Activated CD4-positive, alpha-beta T cell treated with anti-CD3 and anti-CD28 coated beads, Interleukin-2, amount 10 ng/mL, durations not matched to agents 7 days and 5 days (primary cell): ENCODE measurements around the gene CUL4A. TPM values are rescaled to one million over a fixed set of nuclear protein-coding genes. Genes with fewer than 3 reads are reported as not detected.
"Not testable (repeated sequence)": the region's sequence is repeated elsewhere in the genome, so short reads cannot be mapped to it uniquely, and the experiment has no call there.

Experiments used
- CTCF ChIA-PET: fragments of 350-600 bp; sonication (Branson Sonifier 250); formaldehyde crosslinking; loops from one replicate; lab custom pipeline; 2021; ENCODE audit warnings: antibody characterized with exemption; lab: Charles Lee
- POLR2A ChIA-PET: fragments of 350-600 bp; sonication (Branson Sonifier 250); formaldehyde crosslinking; loops from one replicate; lab custom pipeline; 2021; ENCODE audit warnings: antibody characterized with exemption; lab: Charles Lee
- DNase-seq: peaks from one replicate; pipeline ENCODE4 v3.0.0-alpha.2; 2020
- H3K27ac Mint-ChIP-seq: one replicate; pipeline ENCODE4 v1.8.0; 2021; ENCODE audit warnings: mild to moderate bottlenecking, moderate library complexity, mixed read lengths
- H3K27me3 Mint-ChIP-seq: one replicate; pipeline ENCODE4 v1.8.0; 2021; ENCODE audit warnings: mixed read lengths
- H3K36me3 Mint-ChIP-seq: one replicate; pipeline ENCODE4 v1.8.0; 2021; ENCODE audit warnings: low read depth, mixed read lengths
- H3K4me1 Mint-ChIP-seq: one replicate; pipeline ENCODE4 v1.8.0; 2021; ENCODE audit warnings: mixed read lengths
- H3K4me3 Mint-ChIP-seq: one replicate; pipeline ENCODE4 v1.8.0; 2021; ENCODE audit warnings: mild to moderate bottlenecking, moderate library complexity, mixed read lengths
- H3K9me3 Mint-ChIP-seq: one replicate; pipeline ENCODE4 v1.8.0; 2021; ENCODE audit warnings: mixed read lengths
- total RNA-seq, 2 experiments: library from RNA; stranded (reverse); gene quantifications; one replicate each; pipeline ENCODE4 v1.2.3, GENCODE V29; 2021

CUL4A gene
- total RNA-seq, 2 experiments from 2014 or later: 81.2 to 84.6 TPM

- CTCF ChIA-PET: not testable (repeated sequence)
- peaks cover 29% of the 10 kb centered on the region for H3K36me3 Mint-ChIP-seq
These were observed 53.6 kb downstream of the CUL4A start for GRCh38 chr13:113263016-113263415.

DNA sequence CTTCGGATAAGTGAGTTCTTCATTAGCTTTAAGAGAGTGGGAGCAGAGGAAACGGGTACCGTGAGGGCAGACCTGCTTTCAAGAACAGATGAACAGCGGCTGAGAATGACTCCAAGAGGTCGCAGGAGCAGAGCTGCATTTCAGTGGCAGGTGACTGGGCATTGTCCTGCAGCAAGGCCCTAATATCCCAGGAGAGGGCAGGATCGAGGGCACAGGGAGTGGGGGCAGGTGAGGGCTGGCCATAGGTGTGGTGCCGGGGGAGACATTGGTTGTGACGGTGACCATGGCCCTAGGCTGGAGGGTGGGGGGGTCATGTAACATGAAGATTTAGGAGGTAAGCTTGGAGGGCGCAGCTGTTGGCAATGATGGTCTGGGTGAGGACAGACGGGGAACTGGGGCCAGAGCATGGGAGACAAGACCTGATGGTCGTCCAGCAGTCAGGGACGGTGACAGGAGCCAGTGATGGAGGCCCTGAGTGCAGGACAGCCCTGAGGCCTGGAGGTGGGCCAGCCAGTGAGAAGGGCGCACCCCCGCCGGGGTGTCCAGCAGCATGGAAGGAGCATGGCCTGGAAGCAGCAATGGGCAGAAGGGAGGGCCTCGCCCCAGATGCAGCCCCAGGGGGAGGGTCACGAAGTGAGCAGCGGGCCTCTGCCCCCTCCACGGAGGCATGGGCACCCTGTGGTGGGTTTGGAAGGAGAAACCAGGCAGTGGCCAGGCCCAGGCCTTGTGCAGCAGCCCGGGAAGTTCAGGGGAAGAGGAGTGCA lies 58.4 kb downstream of the CUL4A start:
- Mint-ChIP-seq H3K4me1 (no peaks in the 10 kb centered on the region), H3K27me3 (no peaks in the 10 kb centered on the region), H3K9me3 (no peaks in the 10 kb centered on the region), H3K4me3 (no peak overlapping the region), H3K36me3 (peaks cover 10% of the 10 kb centered on the region), H3K27ac (no peak overlapping the region)
- POLR2A ChIA-PET: no interaction called here
- no peak for DNase-seq
- CTCF ChIA-PET: no interaction called here

More at GRCh38 chr13:113263016-113263415, 53.6 kb downstream of the CUL4A start:
- H3K9me3 Mint-ChIP-seq, H3K4me3 Mint-ChIP-seq, H3K4me1 Mint-ChIP-seq, H3K27me3 Mint-ChIP-seq, DNase-seq, POLR2A ChIA-PET, H3K27ac Mint-ChIP-seq: not testable (repeated sequence)

- Mint-ChIP-seq H3K4me1 (peaks cover 9% of the 10 kb centered on the region), H3K27me3 (no peaks in the 10 kb centered on the region), H3K4me3 (no peak overlapping the region), H3K36me3 (no peaks in the 10 kb centered on the region), H3K27ac (no peak overlapping the region), H3K9me3 (no peaks in the 10 kb centered on the region)
- ChIA-PET POLR2A (no interaction called here), CTCF (interaction anchor here (1.3 kb wide), 1 partner anchor 18 kb away, joined by 3 read pairs; no protein-coding TSS in a partner anchor)
- no peak for DNase-seq
These were observed 62.6 kb downstream of the CUL4A start for GRCh38 chr13:113272031-113272430.

GRCh38 chr13:113272701-113273181 lies 63.3 kb downstream of the CUL4A start:
- no peaks in the 10 kb centered on the region for H3K9me3 Mint-ChIP-seq
- no peak for DNase-seq
- no peaks in the 10 kb centered on the region for H3K27me3 Mint-ChIP-seq
- no peaks in the 10 kb centered on the region for H3K36me3 Mint-ChIP-seq
- CTCF ChIA-PET: no interaction called here
- no peak overlapping the region for H3K27ac Mint-ChIP-seq
- no peak overlapping the region for H3K4me3 Mint-ChIP-seq
- H3K4me1 Mint-ChIP-seq: peaks cover 9% of the 10 kb centered on the region
- POLR2A ChIA-PET: no interaction called here

- DNase-seq: no peak
- Mint-ChIP-seq H3K4me1 (peaks cover 9% of the 10 kb centered on the region), H3K4me3 (no peak overlapping the region), H3K27me3 (no peaks in the 10 kb centered on the region), H3K9me3 (no peaks in the 10 kb centered on the region), H3K36me3 (no peaks in the 10 kb centered on the region), H3K27ac (no peak overlapping the region)
- POLR2A ChIA-PET: no interaction called here
- CTCF ChIA-PET: no interaction called here
These were observed 63.9 kb downstream of the CUL4A start for GRCh38 chr13:113273321-113273720.

GRCh38 chr13:113273851-113274590 lies 64.6 kb downstream of the CUL4A start:
- H3K9me3 Mint-ChIP-seq: peaks cover 3% of the 10 kb centered on the region
- no peak overlapping the region for H3K4me3 Mint-ChIP-seq
- no peak overlapping the region for H3K27ac Mint-ChIP-seq
- H3K27me3 Mint-ChIP-seq: peaks cover under 1% of the 10 kb centered on the region
- DNase-seq: no peak
- H3K36me3 Mint-ChIP-seq: no peaks in the 10 kb centered on the region
- POLR2A ChIA-PET: no interaction called here
- CTCF ChIA-PET: no interaction called here
- peaks cover 9% of the 10 kb centered on the region for H3K4me1 Mint-ChIP-seq

- Mint-ChIP-seq H3K27ac (no peak overlapping the region), H3K4me1 (peaks cover 9% of the 10 kb centered on the region), H3K36me3 (no peaks in the 10 kb centered on the region), H3K4me3 (no peak overlapping the region), H3K27me3 (peaks cover 2% of the 10 kb centered on the region), H3K9me3 (peaks cover 4% of the 10 kb centered on the region)
- no peak for DNase-seq
- CTCF ChIA-PET: no interaction called here
- POLR2A ChIA-PET: no interaction called here
These were observed 65.3 kb downstream of the CUL4A start for GRCh38 chr13:113274721-113275120.

GRCh38 chr13:113275387-113275786 lies 66.0 kb downstream of the CUL4A start:
- Mint-ChIP-seq H3K4me3 (no peak overlapping the region), H3K4me1 (peaks cover 9% of the 10 kb centered on the region), H3K27ac (no peak overlapping the region), H3K27me3 (peaks cover 2% of the 10 kb centered on the region), H3K9me3 (peaks cover 4% of the 10 kb centered on the region), H3K36me3 (no peaks in the 10 kb centered on the region)
- ChIA-PET POLR2A (no interaction called here), CTCF (no interaction called here)
- DNase-seq: peak; percentile 44

GRCh38 chr13:113280126-113280525 lies 70.7 kb downstream of the CUL4A start:
- Mint-ChIP-seq H3K4me3 (no peak overlapping the region), H3K36me3 (no peaks in the 10 kb centered on the region), H3K27me3 (peaks cover 6% of the 10 kb centered on the region), H3K4me1 (peaks cover 5% of the 10 kb centered on the region), H3K9me3 (peaks cover 4% of the 10 kb centered on the region), H3K27ac (no peak overlapping the region)
- no peak for DNase-seq
- ChIA-PET POLR2A (no interaction called here), CTCF (no interaction called here)

GRCh38 chr13:113283904-113284303 lies 74.5 kb downstream of the CUL4A start:
- no peak for DNase-seq
- Mint-ChIP-seq H3K36me3 (no peaks in the 10 kb centered on the region), H3K4me3 (no peak overlapping the region), H3K27ac (no peak overlapping the region), H3K9me3 (peaks cover 2% of the 10 kb centered on the region), H3K4me1 (no peaks in the 10 kb centered on the region), H3K27me3 (peaks cover 14% of the 10 kb centered on the region)
- ChIA-PET CTCF (no interaction called here), POLR2A (no interaction called here)

- CTCF ChIA-PET: no interaction called here
- Mint-ChIP-seq H3K9me3 (no peaks in the 10 kb centered on the region), H3K36me3 (no peaks in the 10 kb centered on the region), H3K27me3 (peaks cover 49% of the 10 kb centered on the region), H3K4me3 (no peak overlapping the region), H3K4me1 (peaks cover 14% of the 10 kb centered on the region), H3K27ac (no peak overlapping the region)
- POLR2A ChIA-PET: no interaction called here
- no peak for DNase-seq
These were observed 79.5 kb downstream of the CUL4A start for GRCh38 chr13:113288880-113289279.

GRCh38 chr13:113291129-113291528 lies 81.7 kb downstream of the CUL4A start:
- ChIA-PET CTCF (interaction anchor here (1.4 kb wide), 1 partner anchor 14 kb away, joined by 3 read pairs; no protein-coding TSS in a partner anchor), POLR2A (no interaction called here)
- H3K27ac Mint-ChIP-seq: no peak overlapping the region
- H3K36me3 Mint-ChIP-seq: no peaks in the 10 kb centered on the region
- no peak for DNase-seq
- H3K4me3 Mint-ChIP-seq: no peak overlapping the region
- H3K4me1 Mint-ChIP-seq: peaks cover 14% of the 10 kb centered on the region
- peaks cover 58% of the 10 kb centered on the region for H3K27me3 Mint-ChIP-seq
- H3K9me3 Mint-ChIP-seq: no peaks in the 10 kb centered on the region
